Ishikawa (cell line): ENCODE measurements around the gene AGBL2.

Experiments
- CEBPB ChIP-seq: IDR thresholded peaks from 2 replicates; pipeline ENCODE4 v1.6.1; 2012
- CREB1 ChIP-seq: IDR thresholded peaks from 2 replicates; pipeline ENCODE4 v1.6.1; 2012; ENCODE audit warnings: low read depth
- EGR1 ChIP-seq: IDR thresholded peaks from 2 replicates; pipeline ENCODE4 v1.6.1; 2012
- EP300 ChIP-seq: IDR thresholded peaks from 2 replicates; pipeline ENCODE4 v1.6.1; 2012; ENCODE audit warnings: borderline replicate concordance
- FOXM1 ChIP-seq: IDR thresholded peaks from 2 replicates; pipeline ENCODE4 v1.6.1; 2012; ENCODE audit warnings: low read depth, borderline replicate concordance
- MAX ChIP-seq: IDR thresholded peaks from 2 replicates; pipeline ENCODE4 v1.6.1; 2012
- NFIC ChIP-seq: IDR thresholded peaks from 2 replicates; pipeline ENCODE4 v1.6.1; 2012
- RAD21 ChIP-seq: IDR thresholded peaks from 2 replicates; pipeline ENCODE4 v1.6.1; 2012; ENCODE audit warnings: low read depth
- REST ChIP-seq: IDR thresholded peaks from 2 replicates; pipeline ENCODE4 v1.6.1; 2012; ENCODE audit warnings: low read depth, mild to moderate bottlenecking
- TAF1 ChIP-seq: IDR thresholded peaks from 2 replicates; pipeline ENCODE4 v1.6.1; 2012; ENCODE audit warnings: low read depth, mild to moderate bottlenecking
- TCF12 ChIP-seq: IDR thresholded peaks from 2 replicates; pipeline ENCODE4 v1.6.1; 2012; ENCODE audit warnings: low read depth
- TEAD4 ChIP-seq: IDR thresholded peaks from 2 replicates; pipeline ENCODE4 v1.6.1; 2012
- USF1 ChIP-seq: IDR thresholded peaks from 2 replicates; pipeline ENCODE4 v1.6.1; 2012
- YY1 ChIP-seq: IDR thresholded peaks from 2 replicates; pipeline ENCODE4 v1.6.1; 2012; ENCODE audit warnings: low read depth
- ZBTB7A ChIP-seq: IDR thresholded peaks from 2 replicates; pipeline ENCODE4 v1.6.1; 2012; ENCODE audit warnings: low read depth

Gene AGBL2

GRCh38 chr11:47667135-47667534 is 48.0 kb downstream of the AGBL2 start:
- TF ChIP-seq YY1 = no peak
- no peak for TF ChIP-seq CREB1
- no peak for TF ChIP-seq EGR1
- no peak for TF ChIP-seq REST
- TF ChIP-seq TCF12 = no peak
- no peak for TF ChIP-seq TAF1
- TF ChIP-seq CEBPB = no peak
- TF ChIP-seq USF1 = no peak

GRCh38 chr11:47661245-47661644 is 53.9 kb downstream of the AGBL2 start:
- TF ChIP-seq ZBTB7A (no peak), RAD21 (no peak), EP300 (no peak), EGR1 (no peak), CEBPB (no peak), CREB1 (no peak), MAX (no peak), FOXM1 (no peak), YY1 (no peak), TEAD4 (no peak), USF1 (no peak), TCF12 (no peak), TAF1 (no peak), NFIC (no peak)

GRCh38 chr11:47659276-47659675 is 55.9 kb downstream of the AGBL2 start:
- TF ChIP-seq REST (no peak), YY1 (no peak), RAD21 (no peak), EP300 (no peak), CEBPB (no peak), USF1 (no peak), TAF1 (no peak), TCF12 (no peak), NFIC (no peak), ZBTB7A (no peak), EGR1 (no peak), FOXM1 (no peak), TEAD4 (no peak), MAX (no peak), CREB1 (no peak)

DNA sequence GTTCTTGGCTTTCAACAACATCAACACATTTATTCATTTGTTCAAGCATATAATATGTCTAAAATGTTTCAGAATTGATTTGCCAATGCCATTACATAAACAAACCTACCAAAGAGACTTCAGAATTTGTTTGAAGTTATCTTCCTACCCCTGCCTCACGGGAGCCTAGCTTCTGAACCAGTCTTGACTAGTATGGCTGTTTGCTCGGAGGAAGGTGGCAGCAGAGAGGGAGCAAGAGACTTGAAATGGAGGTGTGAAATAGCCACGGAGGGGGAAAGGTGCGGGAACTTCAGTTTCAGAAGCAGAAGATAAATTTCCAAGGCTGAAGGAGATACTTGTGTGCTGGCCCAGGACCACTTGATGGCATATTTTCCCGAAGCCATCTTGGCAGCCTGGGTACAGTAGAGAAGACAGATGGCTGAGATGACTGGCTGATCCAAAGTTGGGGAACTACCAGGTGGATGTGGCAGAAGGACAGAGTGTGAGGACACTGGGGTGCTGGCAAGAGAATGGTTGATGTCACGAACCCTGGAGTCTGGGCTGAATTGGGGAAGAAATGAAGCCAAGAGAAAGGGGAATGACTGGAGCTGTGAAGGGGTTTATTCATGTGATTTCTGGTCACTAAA is 58.8 kb downstream of the AGBL2 start:
- TF ChIP-seq FOXM1 (no peak), EP300 (no peak), EGR1 (no peak), ZBTB7A (no peak), MAX (no peak), TAF1 (no peak), RAD21 (no peak), USF1 (no peak), NFIC (no peak), TEAD4 (no peak), REST (no peak), TCF12 (no peak), YY1 (no peak), CEBPB (no peak), CREB1 (no peak)
